Measurements from ENCODE around the gene ZKSCAN1.
"Not testable (repeated sequence)": the region's sequence is repeated elsewhere in the genome, so short reads cannot be mapped to it uniquely, and the experiment has no call there.

ZKSCAN1 gene

DNA sequence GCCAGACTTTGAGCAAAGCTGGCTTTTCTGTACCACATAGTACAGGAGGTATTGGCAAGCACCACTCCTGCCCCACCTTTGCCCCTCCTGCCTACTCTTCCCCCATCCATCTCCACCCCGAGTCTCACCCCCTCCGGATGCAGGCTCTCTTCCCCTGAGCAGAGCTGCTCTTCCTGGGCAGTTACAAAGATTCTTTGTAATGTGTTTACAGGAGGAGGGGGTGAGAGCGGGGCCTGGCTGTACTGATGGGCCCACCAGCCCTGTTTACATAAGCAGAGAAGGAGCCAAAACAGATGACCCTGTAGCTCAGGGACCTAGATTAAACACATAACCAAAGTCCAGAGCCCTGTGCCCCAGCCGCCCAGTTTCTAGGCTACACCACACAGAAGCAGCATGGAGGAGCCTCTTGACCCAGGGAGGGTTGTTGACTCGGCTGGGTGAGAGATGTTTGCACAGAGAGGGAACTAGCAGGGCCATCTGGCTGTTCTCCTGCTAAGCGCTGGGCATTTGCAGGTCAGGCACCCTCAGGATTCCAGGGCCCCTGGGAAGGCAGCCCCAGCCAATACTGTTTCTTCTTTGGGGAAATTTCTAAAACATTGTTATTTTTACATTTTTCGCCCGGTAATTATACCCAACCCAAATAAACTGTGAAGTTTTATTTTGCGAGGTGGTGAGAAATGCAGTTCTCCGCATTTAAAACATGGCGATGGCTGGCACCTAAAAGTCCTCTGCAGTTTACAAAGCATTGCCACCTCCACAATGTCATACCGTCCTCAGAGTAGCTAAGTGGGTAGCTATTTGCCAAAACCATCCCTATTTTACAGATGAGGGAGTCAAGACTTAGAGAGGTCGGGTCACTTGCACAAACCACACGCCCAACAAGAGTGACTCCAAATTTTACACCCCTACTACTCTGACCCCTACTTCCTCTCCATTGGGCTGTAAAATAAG lies 11.4 kb upstream of the ZKSCAN1 start:
- DNase-seq (ENCODE audit: low read depth in 2 of 2) = no peak

DNA sequence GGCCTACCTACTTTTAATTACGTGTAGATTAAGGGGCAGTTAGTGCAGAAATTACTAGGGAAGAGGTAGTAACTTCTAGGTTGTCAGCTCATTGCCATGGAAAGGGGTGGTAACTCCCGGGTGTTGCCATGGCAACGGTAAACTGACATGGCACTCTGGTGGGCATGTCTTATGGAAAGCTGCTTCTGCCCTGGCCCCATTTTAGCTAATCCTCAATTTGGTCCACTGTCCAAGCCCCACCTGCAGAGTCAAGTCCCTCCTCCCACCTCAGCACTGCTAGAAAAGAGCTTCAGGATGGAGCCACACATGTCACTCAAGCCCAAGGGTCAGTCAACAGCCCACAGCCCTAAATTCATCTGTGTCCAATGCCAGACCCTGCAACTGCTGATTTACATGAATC lies 7.5 kb upstream of the ZKSCAN1 start:
- no peak for DNase-seq (ENCODE audit: low read depth in 2 of 2)

DNA sequence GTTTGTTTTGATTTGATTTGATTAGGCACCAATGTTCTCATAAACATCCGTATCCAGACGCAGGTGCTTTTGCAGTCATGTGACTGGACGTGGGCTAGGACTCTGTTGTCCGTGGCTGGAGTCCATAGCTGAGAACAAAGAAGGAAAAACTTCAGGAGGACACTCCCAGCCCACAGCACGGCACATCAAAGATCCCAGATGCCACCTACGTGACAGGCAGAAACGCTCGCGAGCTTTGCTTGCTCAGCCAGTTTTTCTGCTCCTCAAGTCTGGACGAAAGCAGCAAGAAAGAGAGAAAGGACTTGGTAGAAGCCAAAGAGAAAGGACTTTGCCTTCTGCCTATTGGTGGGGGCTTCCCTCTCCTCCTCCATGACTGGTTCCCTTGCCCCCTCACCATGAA lies 6.9 kb upstream of the ZKSCAN1 start:
- DNase-seq (ENCODE audit: low read depth in 2 of 2) = no peak

DNA sequence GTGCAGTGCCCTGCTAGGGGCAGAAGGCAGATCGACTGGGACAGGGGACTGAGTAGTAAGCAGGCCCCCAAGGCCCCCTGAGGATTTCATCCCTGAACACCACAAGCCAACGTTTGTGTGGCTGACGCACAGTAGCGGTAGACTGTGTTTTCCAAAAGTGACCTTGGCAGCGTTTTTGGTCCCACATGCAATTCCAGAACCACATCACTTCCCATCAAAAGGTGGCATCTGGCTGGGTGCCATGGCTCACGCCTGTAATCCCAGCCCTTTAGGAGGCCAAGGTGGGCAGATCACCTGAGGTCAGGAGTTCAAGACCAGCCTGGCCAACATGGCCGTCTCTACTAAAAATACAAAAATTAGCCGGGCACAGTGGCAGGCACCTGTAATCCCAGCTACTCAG lies 5.4 kb upstream of the ZKSCAN1 start:
- not testable (repeated sequence) for DNase-seq (ENCODE audit: low read depth in 2 of 2)

DNA sequence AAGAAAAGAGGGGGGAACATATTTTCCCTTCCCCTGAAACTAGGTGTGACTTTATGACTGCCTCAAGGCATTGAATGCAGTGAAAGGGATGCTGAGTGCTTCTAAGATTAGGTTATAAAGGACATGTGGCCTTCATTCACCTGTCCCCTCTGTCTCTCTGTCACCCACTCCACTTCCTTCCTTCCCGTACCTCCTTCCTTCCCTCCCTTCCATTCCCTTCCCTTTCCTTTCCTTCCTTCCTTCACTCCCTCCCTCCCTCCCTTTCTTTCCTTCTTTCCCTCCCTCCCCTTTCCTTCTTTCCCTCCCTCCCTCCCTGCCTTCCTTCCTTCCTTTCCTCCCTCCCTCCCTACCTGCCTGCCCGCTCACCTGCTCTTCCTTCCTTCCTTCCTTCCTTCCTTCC lies 4.5 kb upstream of the ZKSCAN1 start:
- DNase-seq (ENCODE audit: low read depth in 2 of 2) = no peak

DNA sequence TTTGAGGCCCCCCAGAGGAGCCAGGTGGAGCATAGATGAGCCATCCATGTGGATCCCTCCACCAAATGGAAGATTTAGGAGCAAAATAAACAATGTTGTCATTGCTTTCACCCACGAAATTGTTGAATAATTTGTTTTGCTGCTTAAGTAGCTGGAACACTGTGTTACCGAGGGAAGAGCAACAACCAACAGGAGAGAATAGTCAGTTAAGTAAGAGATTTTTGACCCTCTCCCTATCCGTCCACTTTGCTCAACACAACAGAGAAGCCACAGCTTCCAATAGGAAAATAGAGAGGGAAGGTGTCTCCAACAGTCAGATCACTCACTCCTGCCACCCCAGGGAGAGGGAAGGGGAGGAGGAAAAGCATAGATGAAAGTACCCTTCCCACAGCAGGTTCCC lies 3.9 kb upstream of the ZKSCAN1 start:
- DNase-seq (ENCODE audit: low read depth in 2 of 2) = no peak

DNA sequence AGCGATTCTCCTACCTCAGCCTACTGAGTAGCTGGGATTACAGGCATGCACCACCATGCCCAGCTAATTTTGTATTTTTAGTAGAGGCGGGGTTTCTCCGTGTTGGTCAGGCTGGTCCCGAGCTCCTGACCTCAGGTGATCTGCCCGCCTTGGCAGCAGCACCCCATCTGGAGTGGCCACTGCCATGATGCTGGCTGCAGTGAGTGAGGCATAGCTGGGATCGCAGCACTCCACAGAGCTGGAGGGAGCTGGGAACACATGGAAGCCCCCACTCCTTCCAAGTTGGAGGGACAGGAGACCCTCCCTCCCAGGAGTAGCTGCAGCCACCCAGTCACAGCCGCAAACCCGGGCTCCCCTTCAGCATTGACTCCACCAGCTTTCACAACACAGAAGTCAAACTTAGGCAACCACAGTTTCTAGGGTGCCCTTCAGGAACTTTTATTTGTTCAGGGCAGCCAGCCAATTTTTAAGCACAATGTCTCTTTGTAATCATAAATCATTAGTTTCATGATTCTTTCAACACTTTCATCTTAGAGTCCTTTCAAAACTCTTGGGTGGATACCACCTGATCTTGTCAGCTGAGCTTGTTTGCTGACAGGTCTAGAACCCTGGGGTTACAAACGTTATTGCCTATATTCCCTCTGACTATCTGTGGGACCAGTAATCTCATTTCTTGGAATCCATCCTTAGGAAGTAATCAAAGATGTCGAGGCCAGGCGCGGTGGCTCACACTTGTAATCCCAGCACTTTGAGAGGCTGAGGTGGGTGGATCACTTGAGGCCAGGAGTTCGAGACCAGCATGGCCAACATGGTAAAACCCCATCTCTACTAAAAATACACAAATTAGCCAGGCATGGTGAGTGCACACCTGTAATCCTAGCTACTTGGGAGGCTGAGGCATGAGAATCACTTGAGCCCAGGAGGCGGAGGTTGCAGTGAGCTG lies 2.7 kb upstream of the ZKSCAN1 start:
- not testable (repeated sequence) for DNase-seq (ENCODE audit: low read depth in 2 of 2)

DNA sequence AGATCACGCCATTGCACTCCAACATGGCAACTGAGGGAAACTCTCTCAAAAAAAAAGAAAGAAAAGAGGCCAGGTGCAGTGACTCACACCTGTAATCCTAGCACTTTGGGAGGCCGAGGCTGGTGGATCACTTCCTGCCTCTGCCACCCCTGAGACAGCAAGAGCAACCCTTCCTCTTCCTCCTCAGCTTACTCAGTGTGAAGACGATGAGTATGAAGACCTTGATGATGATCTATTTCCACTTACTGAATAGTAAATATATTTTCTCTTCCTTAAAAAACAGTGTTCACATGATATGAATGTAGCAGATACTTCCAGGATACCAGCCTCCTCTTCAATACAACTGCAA lies 2.1 kb upstream of the ZKSCAN1 start:
- DNase-seq (ENCODE audit: low read depth in 2 of 2) = peak in 1 of 2 donors; percentile 34

DNA sequence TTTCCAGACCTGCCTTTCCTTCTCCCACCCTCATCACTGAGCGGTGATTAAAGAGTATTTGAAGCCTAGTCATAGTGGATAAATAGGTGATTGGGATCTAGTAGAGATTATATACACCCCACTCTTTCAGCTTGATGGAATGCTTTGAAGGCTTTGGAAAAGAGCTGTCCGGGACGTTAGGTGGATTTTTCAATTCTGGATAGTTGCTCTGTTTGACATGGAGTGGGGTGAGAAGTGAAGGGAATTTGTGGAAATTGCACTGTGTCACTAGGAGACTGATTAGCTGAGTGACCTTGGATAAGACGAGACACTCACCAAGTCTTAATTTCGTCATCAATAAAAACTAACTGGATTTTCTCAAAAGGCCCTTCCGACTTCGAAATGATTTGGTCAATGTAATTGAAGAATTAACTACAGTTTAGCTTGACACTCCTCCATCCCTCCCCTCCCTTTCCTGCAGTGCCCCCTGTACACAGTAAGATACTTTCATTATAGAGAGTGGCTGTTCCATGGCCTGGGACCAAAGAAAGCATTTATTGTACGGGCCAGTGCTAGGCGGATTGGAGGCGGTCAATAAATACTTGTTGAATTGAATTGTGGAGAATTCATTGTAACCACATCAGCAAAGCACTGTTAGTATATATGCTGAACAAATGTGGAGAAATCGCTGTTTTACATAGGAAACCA lies 962 bp downstream of the ZKSCAN1 start:
- no peak for DNase-seq (ENCODE audit: low read depth in 2 of 2)

DNA sequence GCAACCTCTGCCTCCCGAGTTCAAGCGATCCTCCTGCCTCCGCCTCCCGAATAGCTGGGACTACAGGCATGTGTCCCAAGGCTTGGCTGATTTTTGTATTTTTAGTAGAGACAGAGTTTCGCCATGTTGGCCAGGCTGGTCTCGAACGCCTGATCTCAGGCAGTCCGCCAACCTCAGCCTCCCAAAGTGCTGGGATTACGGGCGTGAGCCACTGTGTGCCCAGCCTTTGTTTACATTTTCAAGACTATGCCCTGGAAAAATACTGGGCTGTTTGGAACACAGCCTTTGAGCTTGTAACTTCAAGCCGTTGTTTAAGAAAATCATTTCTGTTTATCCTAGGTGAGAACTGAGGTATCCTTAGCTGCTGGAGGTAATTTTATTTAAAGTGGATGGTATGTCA lies 1.9 kb downstream of the ZKSCAN1 start:
- no peak for DNase-seq (ENCODE audit: low read depth in 2 of 2)

DNA sequence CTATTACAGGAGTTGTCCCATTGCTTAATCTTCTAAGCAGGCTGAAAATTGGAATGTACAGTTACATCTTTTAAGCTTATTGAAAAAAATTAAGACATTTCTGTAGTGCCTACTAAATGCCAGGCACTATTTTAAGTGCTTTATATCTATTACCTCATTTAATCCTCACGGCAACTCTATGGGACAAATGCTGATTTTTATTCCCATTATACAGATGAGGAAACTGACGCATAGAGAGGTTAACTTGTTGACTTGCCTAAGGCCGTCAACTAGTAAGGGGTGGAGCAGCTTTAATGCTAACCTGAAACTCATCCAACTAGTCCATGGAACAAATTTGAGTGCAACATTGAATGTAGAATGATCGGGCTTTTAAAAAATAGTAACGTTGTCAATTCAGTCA lies 2.5 kb downstream of the ZKSCAN1 start:
- DNase-seq (ENCODE audit: low read depth in 2 of 2) = no peak

DNA sequence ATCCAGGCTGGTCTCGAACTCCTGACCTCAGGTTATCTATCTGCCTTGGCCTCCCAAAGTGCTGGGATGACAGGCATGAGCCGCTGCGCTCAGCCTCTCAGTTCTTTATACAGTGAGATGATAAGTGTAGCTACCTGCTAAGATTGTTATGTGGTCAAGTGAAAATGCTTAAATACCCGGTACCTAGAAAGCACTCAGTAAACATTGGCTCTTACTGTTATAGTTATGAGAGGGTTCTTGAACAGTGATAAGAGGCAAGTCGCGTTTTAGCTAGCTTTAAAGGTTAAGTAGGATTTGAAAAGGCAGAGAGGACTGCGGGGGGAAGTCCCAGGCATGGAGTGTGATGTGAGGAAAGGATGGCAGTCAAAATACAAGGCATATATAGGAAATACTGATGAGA lies 4.5 kb downstream of the ZKSCAN1 start:
- DNase-seq (ENCODE audit: low read depth in 2 of 2) = no peak

DNA sequence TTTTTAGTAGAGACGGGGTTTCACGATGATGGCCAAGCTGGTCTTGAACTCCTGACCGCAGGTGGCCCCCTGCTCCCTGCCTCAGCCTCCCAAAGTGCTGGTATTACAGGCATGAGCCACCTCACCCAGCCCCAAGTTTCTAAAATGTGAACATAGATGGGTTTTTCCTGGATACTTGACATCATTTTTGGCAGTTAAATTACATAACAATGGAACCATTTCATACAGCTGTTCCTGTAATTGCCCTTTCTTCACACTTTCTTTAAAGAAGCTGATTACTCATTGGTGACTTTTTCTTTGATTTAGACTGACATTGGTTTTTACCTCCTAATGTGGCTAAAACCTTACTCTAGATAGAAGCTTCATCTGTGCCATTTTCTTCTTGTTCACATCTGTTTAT lies 5.9 kb downstream of the ZKSCAN1 start:
- DNase-seq (ENCODE audit: low read depth in 2 of 2) = no peak

DNA sequence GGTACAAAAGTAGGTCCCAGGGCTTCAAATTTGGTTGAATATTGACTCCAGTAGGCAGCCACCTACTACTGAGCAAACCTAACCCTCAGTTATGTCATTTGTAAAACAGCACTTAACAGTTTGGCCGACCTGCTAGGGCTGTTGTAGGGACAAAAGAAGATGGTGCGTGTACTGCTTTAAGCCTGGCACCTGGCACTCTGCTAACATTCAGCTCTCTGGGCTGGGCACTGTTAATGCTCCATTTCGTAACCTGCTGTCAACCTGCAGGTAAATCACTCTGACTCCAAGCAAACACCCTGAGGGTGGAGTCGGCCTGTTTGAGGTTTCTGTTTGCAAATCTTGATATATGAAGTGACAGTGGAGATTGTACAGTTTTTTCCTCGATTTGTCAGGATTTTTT lies 7.2 kb downstream of the ZKSCAN1 start:
- no peak for DNase-seq (ENCODE audit: low read depth in 2 of 2)

DNA sequence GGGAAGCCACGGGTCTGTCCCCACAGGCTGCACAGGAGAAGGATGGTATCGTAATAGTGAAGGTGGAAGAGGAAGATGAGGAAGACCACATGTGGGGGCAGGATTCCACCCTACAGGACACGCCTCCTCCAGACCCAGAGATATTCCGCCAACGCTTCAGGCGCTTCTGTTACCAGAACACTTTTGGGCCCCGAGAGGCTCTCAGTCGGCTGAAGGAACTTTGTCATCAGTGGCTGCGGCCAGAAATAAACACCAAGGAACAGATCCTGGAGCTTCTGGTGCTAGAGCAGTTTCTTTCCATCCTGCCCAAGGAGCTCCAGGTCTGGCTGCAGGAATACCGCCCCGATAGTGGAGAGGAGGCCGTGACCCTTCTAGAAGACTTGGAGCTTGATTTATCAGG lies 8.1 kb downstream of the ZKSCAN1 start:
- no peak for DNase-seq (ENCODE audit: low read depth in 2 of 2)

DNA sequence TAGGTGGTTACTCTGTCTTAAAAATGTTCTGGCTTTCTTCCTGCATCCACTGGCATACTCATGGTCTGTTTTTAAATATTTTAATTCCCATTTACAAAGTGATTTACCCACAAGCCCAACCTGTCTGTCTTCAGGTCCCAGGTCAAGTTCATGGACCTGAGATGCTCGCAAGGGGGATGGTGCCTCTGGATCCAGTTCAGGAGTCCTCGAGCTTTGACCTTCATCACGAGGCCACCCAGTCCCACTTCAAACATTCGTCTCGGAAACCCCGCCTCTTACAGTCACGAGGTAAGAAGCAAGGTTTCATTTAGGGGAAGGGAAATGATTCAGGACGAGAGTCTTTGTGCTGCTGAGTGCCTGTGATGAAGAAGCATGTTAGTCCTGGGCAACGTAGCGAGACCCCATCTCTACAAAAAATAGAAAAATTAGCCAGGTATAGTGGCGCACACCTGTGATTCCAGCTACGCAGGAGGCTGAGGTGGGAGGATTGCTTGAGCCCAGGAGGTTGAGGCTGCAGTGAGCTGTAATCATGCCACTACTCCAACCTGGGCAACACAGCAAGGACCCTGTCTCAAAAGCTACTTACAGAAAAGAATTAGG lies 8.7 kb downstream of the ZKSCAN1 start:
- no peak for DNase-seq (ENCODE audit: low read depth in 2 of 2)

DNA sequence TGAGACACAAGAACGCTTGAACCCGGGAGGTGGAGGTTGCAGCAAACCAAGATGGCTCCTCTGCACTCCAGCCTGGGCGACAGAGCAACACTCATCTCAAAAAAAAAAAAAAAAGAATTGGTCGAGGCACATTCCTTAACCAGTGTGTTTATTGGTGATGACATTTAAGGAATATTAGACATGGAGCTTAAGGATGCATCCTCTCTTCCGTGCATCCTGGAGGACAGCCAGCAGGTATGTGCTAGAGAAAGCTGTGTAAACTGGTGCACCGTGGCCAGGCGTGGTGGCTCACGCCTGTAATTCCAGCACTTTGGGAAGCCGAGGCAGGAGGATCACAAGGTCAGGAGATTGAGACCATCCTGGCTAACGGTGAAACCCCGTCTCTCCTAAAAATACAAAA lies 11.8 kb downstream of the ZKSCAN1 start:
- DNase-seq (ENCODE audit: low read depth in 2 of 2) = no peak

DNA sequence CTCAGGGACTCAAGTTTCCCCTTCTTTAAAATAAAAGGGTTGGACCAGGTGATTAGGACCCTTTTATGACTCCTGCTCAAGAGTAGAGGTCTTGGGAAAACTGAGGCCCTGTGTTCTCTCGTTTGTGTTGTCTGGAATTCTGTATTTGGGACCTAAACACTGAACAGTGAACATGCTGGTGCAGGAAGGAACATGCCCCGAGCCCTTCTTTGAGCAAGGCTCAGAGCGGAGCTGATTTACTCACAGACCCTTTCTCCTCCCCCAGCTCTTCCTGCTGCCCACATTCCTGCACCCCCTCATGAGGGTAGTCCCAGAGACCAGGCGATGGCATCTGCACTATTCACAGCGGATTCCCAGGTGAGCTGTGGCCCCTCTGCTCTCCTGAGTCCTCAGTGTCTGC lies 14.2 kb downstream of the ZKSCAN1 start:
- no peak for DNase-seq (ENCODE audit: low read depth in 2 of 2)

DNA sequence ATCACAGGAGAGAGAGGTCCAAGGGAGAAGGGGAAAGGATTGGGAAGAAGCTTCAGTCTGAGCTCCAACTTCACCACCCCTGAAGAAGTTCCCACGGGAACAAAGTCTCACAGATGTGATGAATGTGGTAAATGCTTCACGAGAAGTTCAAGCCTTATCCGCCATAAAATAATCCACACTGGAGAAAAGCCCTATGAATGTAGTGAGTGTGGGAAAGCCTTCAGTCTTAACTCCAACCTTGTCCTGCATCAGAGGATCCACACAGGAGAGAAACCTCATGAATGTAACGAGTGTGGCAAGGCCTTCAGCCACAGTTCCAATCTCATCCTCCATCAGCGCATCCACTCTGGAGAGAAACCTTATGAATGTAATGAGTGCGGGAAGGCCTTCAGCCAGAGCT lies 18.1 kb downstream of the ZKSCAN1 start:
- no peak for DNase-seq (ENCODE audit: low read depth in 2 of 2)

DNA sequence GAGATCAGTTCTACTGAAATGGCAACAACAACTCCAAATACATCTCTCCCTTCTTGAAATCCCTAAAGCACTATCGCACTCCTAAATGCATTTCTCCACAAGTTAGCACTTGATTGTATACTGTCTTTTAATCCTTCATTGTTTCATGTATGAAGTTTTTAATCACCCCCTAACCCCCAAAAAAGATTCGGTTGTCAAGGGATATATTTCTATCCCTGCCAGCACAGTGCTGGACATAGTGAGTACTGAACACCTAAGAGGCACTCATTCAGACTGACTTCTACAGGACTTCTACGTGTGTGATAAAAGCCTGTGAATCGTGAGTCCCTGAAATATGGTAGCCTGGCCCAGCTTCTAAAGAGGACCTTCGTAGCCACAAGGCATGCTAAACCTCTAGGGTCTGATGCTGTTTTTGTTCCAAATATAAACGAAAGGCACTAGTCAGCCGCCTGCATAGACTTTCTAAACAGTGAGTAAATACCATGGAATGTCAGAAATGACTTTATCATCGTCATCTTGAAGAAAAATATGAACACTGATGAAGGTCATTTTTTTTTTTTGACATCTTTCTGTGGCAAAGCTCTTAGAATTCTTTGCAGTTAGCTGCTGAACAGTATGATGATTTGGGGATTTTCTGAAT lies 19.6 kb downstream of the ZKSCAN1 start:
- DNase-seq (ENCODE audit: low read depth in 2 of 2) = no peak

DNA sequence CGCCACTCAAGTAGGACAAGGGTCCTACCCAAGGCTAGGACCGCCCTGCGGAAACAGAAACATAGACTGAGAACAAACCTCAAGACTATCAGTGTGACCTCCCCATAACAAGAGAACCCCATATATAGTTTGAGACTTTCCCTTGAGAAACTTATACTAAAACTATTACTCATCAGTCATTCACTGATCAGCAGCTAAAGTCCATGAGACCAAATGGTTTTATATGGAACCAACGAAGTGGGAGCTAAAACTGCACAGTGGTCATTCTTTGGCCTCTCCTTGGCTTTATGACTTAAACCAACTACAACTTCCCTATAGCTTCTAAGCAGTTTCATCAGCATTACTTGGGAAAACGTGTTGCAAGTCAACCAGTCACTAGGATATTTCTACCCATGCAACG lies 20.5 kb downstream of the ZKSCAN1 start:
- no peak for DNase-seq (ENCODE audit: low read depth in 2 of 2)
